Thyroid gland (tissue), 4 donors: ENCODE data around the gene UBE2I. TPM values are rescaled to one million over a fixed set of nuclear protein-coding genes. Genes with fewer than 3 reads are reported as not detected.

Source experiments
- DNase-seq, 2 donors: peaks; one replicate each; pipeline ENCODE4 v3.0.0-alpha.2; 2019
- H3K27ac ChIP-seq, 3 donors: fragments of 200-600 bp; sonication (generic); 1 replicate in 2 of 3; 2 replicates in 1 of 3; pipeline ENCODE4 v1.5.1; 2016 to 2019; ENCODE audit warnings: mild to moderate bottlenecking in 1 of 3, moderate library complexity in 1 of 3
- H3K27me3 ChIP-seq: fragments of 200-600 bp; sonication (generic); one replicate; pipeline ENCODE4 v1.5.1; 2019
- H3K36me3 ChIP-seq, 2 donors: fragments of 200-600 bp; sonication (generic); one replicate each; pipeline ENCODE4 v1.5.1; 2016 to 2019
- H3K4me1 ChIP-seq, 2 donors: fragments of 200-600 bp; sonication (generic); one replicate each; pipeline ENCODE4 v1.5.1; 2017 to 2019
- H3K4me3 ChIP-seq, 3 donors: fragments of 200-600 bp; sonication (generic); replicated peaks in 1 of 3; 1 replicate in 2 of 3; 2 replicates in 1 of 3; pipeline ENCODE4 v1.5.1; 2016; ENCODE audit warnings: mild to moderate bottlenecking in 1 of 3
- H3K9me3 ChIP-seq: fragments of 200-600 bp; sonication (generic); one replicate; pipeline ENCODE4 v1.5.1; 2017
- CTCF ChIP-seq, 6 experiments: fragments of 200-600 bp in 3 of 6; fragments of 450-650 bp in 3 of 6; sonication (generic) in 3 of 6; IDR thresholded peaks; one replicate each; pipeline ENCODE4 v1.5.1; 2016 to 2019; ENCODE audit warnings: antibody characterized with exemption in 6 of 6, mild to moderate bottlenecking in 2 of 6, inconsistent platforms in 1 of 6, moderate library complexity in 1 of 6
- POLR2A ChIP-seq, 2 donors: fragments of 450-650 bp; IDR thresholded peaks; one replicate each; pipeline ENCODE4 v1.6.1; 2017; ENCODE audit warnings: antibody characterized with exemption in 2 of 2, mild to moderate bottlenecking in 2 of 2, moderate library complexity in 1 of 2
- WGBS, 2 donors: methylation state at CpG; one replicate each; pipeline ENCODE4 v1.1.5; 2017; 5-methylcytosine and 5-hydroxymethylcytosine counted together
- intact Hi-C: fragments of 100-400 bp; cut with DNase I; formaldehyde crosslinking; loops from one replicate; pipeline ENCODE4 v1.15.1; 2023
- total RNA-seq, 4 donors: library from RNA; depleted of rRNA; stranded (reverse); fragments of >200 nt; gene quantifications; one replicate each; pipeline ENCODE4 v1.2.3, GENCODE V29; 2016

Gene UBE2I
- total RNA-seq, 4 donors from 2014 or later: 43.4 to 107 (median 79.6) TPM

- peaks cover 9% of the 10 kb centered on the region for H3K27me3 ChIP-seq
- no peak overlapping the region for H3K27ac ChIP-seq
These were observed 21.0 kb downstream of the UBE2I start for GRCh38 chr16:1330260-1330914.

DNA sequence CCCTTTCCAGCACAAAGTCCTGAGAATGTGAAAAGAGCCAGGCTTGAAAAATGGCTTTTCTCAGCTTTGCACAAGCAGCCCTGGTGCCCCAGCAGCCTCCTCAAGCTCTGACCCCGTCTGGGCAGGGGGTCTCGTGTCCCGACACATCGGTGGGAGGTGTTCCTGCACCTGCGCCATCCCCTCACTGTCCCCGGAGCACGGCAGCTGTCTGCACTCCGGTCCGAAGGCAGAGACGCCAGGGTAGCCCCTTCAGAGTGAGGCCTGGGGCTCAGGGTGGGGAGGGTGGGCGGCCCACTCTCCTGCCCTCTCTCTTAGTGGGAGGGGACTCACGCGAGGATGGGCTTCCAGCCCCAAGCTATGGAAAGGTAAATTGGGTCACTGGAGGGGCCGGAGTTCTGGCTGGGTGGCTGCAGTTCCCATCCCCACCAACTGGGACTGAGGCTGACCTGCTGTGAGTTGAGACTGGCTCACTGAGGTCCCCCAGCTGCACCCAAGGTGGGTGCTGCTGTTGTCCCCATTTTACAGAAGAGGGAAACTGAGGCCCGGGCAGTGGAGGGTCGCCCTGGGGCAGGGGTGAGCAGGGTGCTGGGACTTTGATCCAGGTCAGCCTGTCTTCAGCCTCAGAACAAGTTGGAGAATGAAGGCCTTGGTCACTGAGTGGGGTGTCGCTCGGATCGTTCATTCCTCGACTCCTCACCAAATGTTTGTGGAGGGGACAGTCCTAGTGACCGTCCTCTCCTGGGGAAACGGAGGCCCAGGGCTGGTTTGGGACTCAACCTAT lies 21.7 kb downstream of the UBE2I start:
- no peak for DNase-seq
- H3K9me3 ChIP-seq: no peaks in the 10 kb centered on the region
- H3K27ac ChIP-seq: no peak overlapping the region
- H3K36me3 ChIP-seq: no peaks in the 10 kb centered on the region
- peaks cover 9% of the 10 kb centered on the region for H3K27me3 ChIP-seq
- WGBS, 2 donors: 0 to 48% methylated on average over 2 to 17 of the region's 22 CpGs
- intact Hi-C loops: no loop called here
- peaks cover 14 to 35% of the 10 kb centered on the region in 2 donors for H3K4me1 ChIP-seq
- H3K4me3 ChIP-seq: no peak overlapping the region
- no peak for TF ChIP-seq POLR2A (IDR thresholded peaks at IDR 0.05)
- no peak for TF ChIP-seq CTCF (IDR thresholded peaks at IDR 0.05)

More at GRCh38 chr16:1330260-1330914, 21.0 kb downstream of the UBE2I start:
- Histone ChIP-seq H3K4me3 (no peak overlapping the region), H3K9me3 (no peaks in the 10 kb centered on the region), H3K4me1 (peaks cover 14 to 35% of the 10 kb centered on the region in 2 donors), H3K36me3 (peaks cover 2 to 4% of the 10 kb centered on the region in 2 donors)
- WGBS, 2 donors: 55 to 94% methylated on average over 6 to 8 of the region's 17 CpGs
- DNase-seq: no peak
- TF ChIP-seq CTCF (IDR thresholded peaks at IDR 0.05) (peak in 1 of 6 experiments; percentile 18), POLR2A (IDR thresholded peaks at IDR 0.05) (no peak)
- intact Hi-C loops: no loop called here

- DNase-seq: peak; percentile 59 to 68
- peaks cover 14 to 35% of the 10 kb centered on the region in 2 donors for H3K4me1 ChIP-seq
- 6 to 9% methylated on average over 20 to 28 of the region's 34 CpGs for WGBS, 2 donors
- TF ChIP-seq POLR2A (IDR thresholded peaks at IDR 0.05) (no peak), CTCF (IDR thresholded peaks at IDR 0.05) (no peak)
- H3K4me3 ChIP-seq: peak overlapping the region in 1 of 3 donors; percentile 7
- peaks cover 9% of the 10 kb centered on the region for H3K27me3 ChIP-seq
- H3K9me3 ChIP-seq: no peaks in the 10 kb centered on the region
- H3K27ac ChIP-seq: no peak overlapping the region
- no peaks in the 10 kb centered on the region for H3K36me3 ChIP-seq
- intact Hi-C loops: no loop called here
These were observed 22.5 kb downstream of the UBE2I start for GRCh38 chr16:1331712-1332617.

DNA sequence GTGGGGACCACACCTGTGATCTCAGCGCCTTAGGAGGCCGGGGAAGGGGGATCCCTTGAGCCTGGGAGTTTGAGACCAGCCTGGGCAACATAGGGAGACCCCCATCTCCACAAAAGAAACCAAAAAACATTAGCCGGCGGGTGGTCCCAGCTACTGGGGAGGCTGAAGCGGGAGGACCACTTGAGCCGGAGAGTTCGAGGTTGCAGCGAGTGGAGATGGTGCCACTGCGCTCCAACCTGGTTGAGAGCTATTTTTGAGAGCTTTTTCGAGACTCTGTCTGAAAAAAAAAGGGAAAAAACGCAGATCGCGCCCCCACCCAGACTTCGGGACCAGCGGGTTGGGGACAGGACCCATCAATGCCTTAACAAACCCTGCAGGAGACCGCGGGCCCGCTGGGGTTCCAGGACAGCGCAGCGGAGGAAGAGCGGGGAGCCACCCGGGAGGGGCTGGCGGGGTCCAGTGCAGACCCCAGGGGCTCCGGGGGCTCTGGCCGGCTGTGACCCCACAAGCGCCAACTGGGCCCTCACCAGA lies 23.2 kb downstream of the UBE2I start:
- DNase-seq: no peak
- TF ChIP-seq POLR2A (IDR thresholded peaks at IDR 0.05): no peak
- TF ChIP-seq CTCF (IDR thresholded peaks at IDR 0.05): no peak
- no peaks in the 10 kb centered on the region for H3K36me3 ChIP-seq
- no peak overlapping the region for H3K27ac ChIP-seq
- peak overlapping the region in 1 of 3 donors; percentile 23 for H3K4me3 ChIP-seq
- 4 to 10% methylated on average over 15 to 22 of the region's 26 CpGs for WGBS, 2 donors
- peaks cover 9% of the 10 kb centered on the region for H3K27me3 ChIP-seq
- intact Hi-C loops: no loop called here
- peaks cover 14 to 35% of the 10 kb centered on the region in 2 donors for H3K4me1 ChIP-seq
- H3K9me3 ChIP-seq: no peaks in the 10 kb centered on the region
